Measurements from ENCODE around the gene SMIM41.

- TF ChIP-seq, protein P1, sequence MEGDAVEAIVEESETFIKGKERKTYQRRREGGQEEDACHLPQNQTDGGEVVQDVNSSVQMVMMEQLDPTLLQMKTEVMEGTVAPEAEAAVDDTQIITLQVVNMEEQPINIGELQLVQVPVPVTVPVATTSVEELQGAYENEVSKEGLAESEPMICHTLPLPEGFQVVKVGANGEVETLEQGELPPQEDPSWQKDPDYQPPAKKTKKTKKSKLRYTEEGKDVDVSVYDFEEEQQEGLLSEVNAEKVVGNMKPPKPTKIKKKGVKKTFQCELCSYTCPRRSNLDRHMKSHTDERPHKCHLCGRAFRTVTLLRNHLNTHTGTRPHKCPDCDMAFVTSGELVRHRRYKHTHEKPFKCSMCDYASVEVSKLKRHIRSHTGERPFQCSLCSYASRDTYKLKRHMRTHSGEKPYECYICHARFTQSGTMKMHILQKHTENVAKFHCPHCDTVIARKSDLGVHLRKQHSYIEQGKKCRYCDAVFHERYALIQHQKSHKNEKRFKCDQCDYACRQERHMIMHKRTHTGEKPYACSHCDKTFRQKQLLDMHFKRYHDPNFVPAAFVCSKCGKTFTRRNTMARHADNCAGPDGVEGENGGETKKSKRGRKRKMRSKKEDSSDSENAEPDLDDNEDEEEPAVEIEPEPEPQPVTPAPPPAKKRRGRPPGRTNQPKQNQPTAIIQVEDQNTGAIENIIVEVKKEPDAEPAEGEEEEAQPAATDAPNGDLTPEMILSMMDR (optimal IDR thresholded peaks at IDR 0.05 in 1 of 3, IDR thresholded peaks at IDR 0.05 in 1 of 3, conservative IDR thresholded peaks at IDR 0.05 in 1 of 3; ENCODE audit: extremely low read depth in 1 of 3, insufficient read depth in 2 of 3, low read length in 3 of 3) = no peak
- no peak for TF ChIP-seq EZH2 (IDR thresholded peaks at IDR 0.05; ENCODE audit: low read length)
Measured at GRCh38 chr12:52127683-52128450, 48.4 kb downstream of the SMIM41 start.

All from keratinocyte (primary cell).